CD4-positive, CD25-positive, alpha-beta regulatory T cell (primary cell): ENCODE results near the gene NKRF. TPM values are rescaled to one million over a fixed set of nuclear protein-coding genes. Genes with fewer than 3 reads are reported as not detected.
A peak's percentile ranks its signal among the peaks of the same experiment; 100 is the strongest.

Source experiments
- ATAC-seq, 2 donors: fragments of 150-1000 bp; cut with Tn5 transposase; one replicate each; pipeline ENCODE4 v1.10.0; 2021; ENCODE audit warnings: low read depth in 2 of 2, moderate number of reproducible peaks in 2 of 2, moderate library complexity in 1 of 2
- DNase-seq, 3 donors: peaks; one replicate each; pipeline versions ENCODE4 v3.0.0 to v3.0.0-alpha.2; 2012 to 2022; ENCODE audit warnings: mixed read lengths in 1 of 3
- H3K27ac ChIP-seq: one replicate; pipeline ENCODE4 v1.7.0; 2013; ENCODE audit warnings: mild to moderate bottlenecking, low read length; ENCODE audit not compliant: insufficient read depth, poor library complexity, severe bottlenecking
- H3K27me3 ChIP-seq: one replicate; pipeline ENCODE4 v1.7.0; 2013; ENCODE audit warnings: low read length; ENCODE audit not compliant: control insufficient read depth, insufficient read depth
- H3K36me3 ChIP-seq: one replicate; pipeline ENCODE4 v1.7.0; 2013; ENCODE audit warnings: mild to moderate bottlenecking, low read length, moderate library complexity; ENCODE audit not compliant: control insufficient read depth, insufficient read depth
- H3K4me1 ChIP-seq: 2 replicates; pipeline ENCODE4 v1.7.0; 2013; ENCODE audit warnings: mild to moderate bottlenecking, low read length; ENCODE audit not compliant: insufficient read depth, control insufficient read depth, poor library complexity, severe bottlenecking
- H3K4me3 ChIP-seq: one replicate; pipeline ENCODE4 v1.7.0; 2013; ENCODE audit warnings: low read depth, mild to moderate bottlenecking, low read length, moderate library complexity
- H3K9me3 ChIP-seq, 2 experiments: 1 replicate in 1 of 2; 2 replicates in 1 of 2; pipeline ENCODE4 v1.7.0; 2013; ENCODE audit warnings: low read length in 2 of 2, mild to moderate bottlenecking in 1 of 2, moderate library complexity in 1 of 2; ENCODE audit not compliant: control insufficient read depth in 2 of 2
- H3K27ac Mint-ChIP-seq, 3 donors: one replicate each; pipeline ENCODE4 v1.8.0; 2020 to 2022; ENCODE audit warnings: mild to moderate bottlenecking in 3 of 3, mixed read lengths in 3 of 3, moderate library complexity in 2 of 3
- H3K27me3 Mint-ChIP-seq: one replicate; pipeline ENCODE4 v1.8.0; 2022; ENCODE audit warnings: mild to moderate bottlenecking, mixed read lengths
- H3K36me3 Mint-ChIP-seq: one replicate; pipeline ENCODE4 v1.8.0; 2020; ENCODE audit warnings: mixed read lengths
- H3K4me1 Mint-ChIP-seq, 4 donors: one replicate each; pipeline ENCODE4 v1.8.0; 2020 to 2022; ENCODE audit warnings: mixed read lengths in 4 of 4, mild to moderate bottlenecking in 1 of 4
- H3K4me3 Mint-ChIP-seq, 4 donors: one replicate each; pipeline ENCODE4 v1.8.0; 2020 to 2022; ENCODE audit warnings: mild to moderate bottlenecking in 4 of 4, mixed read lengths in 4 of 4, moderate library complexity in 3 of 4
- H3K9me3 Mint-ChIP-seq, 7 donors: one replicate each; pipeline ENCODE4 v1.8.0; 2020 to 2022; ENCODE audit warnings: mixed read lengths in 7 of 7, mild to moderate bottlenecking in 3 of 7, moderate library complexity in 2 of 7
- polyA plus RNA-seq, 4 donors: library from polyadenylated mRNA; unstranded; fragments of 300-500 nt; fragmentation: Illumina TruSeq; gene quantifications; one replicate each; pipeline ENCODE4 v1.2.3, GENCODE V29; 2021
- total RNA-seq: library from RNA; stranded (reverse); gene quantifications from one replicate; pipeline ENCODE4 v1.2.3, GENCODE V29; 2022

The NKRF gene
- total and polyA plus RNA-seq, 5 donors from 2014 or later = 3.4 to 14.1 (median 6.7) TPM

DNA sequence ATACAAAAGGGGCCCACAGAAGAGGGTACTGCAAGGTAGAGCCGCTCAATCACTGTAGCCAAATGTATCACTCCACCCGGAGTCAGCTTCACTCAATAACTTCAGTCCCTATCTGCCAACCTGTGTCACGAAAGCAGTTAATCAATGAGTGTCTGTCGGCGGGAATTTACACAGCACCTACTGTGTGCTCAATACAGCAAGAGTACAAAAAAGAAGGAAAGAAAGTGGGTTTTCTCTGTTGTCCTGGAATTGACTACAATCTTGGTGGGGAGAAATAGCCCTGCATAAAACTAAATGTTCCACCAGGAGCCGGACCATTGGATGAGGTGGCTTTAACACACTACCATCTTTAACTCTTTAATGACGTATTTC, 780 bp upstream of the NKRF start:
- DNase-seq = no peak
- Histone ChIP-seq H3K4me1 (peaks cover 14% of the 10 kb centered on the region), H3K27me3 (no peaks in the 10 kb centered on the region), H3K4me3 (peak overlapping the region; percentile 80), H3K9me3 (no peaks in the 10 kb centered on the region), H3K36me3 (no peaks in the 10 kb centered on the region), H3K27ac (peak overlapping the region; percentile 90)
- ATAC-seq = no peak
- peak overlapping the region; percentile 90 to 98 (median 96) for H3K4me3 Mint-ChIP-seq
- peak overlapping the region; percentile 83 to 98 (median 97) for H3K27ac Mint-ChIP-seq
- peaks cover 4% of the 10 kb centered on the region for H3K27me3 Mint-ChIP-seq
- peaks cover 0 to 2% (median 0%) of the 10 kb centered on the region in 7 donors for H3K9me3 Mint-ChIP-seq
- H3K36me3 Mint-ChIP-seq = peaks cover 4% of the 10 kb centered on the region
- peaks cover 12 to 39% (median 27%) of the 10 kb centered on the region in 4 donors for H3K4me1 Mint-ChIP-seq

- peak overlapping the region; percentile 90 for H3K27ac ChIP-seq
- peaks cover 15 to 43% (median 31%) of the 10 kb centered on the region in 4 donors for H3K4me1 Mint-ChIP-seq
Measured at GRCh38 chrX:119605464-119606279, 552 bp downstream of the NKRF start.

GRCh38 chrX:119604766-119605463, 1.3 kb downstream of the NKRF start:
- peak overlapping the region; percentile 90 to 97 (median 94) for H3K4me3 Mint-ChIP-seq
- Histone ChIP-seq H3K4me3 (peak overlapping the region; percentile 82), H3K4me1 (peaks cover 14% of the 10 kb centered on the region), H3K36me3 (no peaks in the 10 kb centered on the region), H3K27ac (peak overlapping the region; percentile 90), H3K9me3 (no peaks in the 10 kb centered on the region), H3K27me3 (no peaks in the 10 kb centered on the region)
- peak in 1 of 3 donors; percentile 29 for DNase-seq
- H3K36me3 Mint-ChIP-seq = peaks cover 8% of the 10 kb centered on the region
- H3K27me3 Mint-ChIP-seq = peaks cover under 1% of the 10 kb centered on the region
- peak overlapping the region; percentile 96 to 97 (median 97) for H3K27ac Mint-ChIP-seq
- H3K4me1 Mint-ChIP-seq = peaks cover 15 to 36% (median 25%) of the 10 kb centered on the region in 4 donors
- peaks cover 0 to 2% (median 0%) of the 10 kb centered on the region in 7 donors for H3K9me3 Mint-ChIP-seq
- ATAC-seq = no peak

More at GRCh38 chrX:119605464-119606279, 552 bp downstream of the NKRF start:
- Histone ChIP-seq H3K9me3 (no peaks in the 10 kb centered on the region), H3K36me3 (no peaks in the 10 kb centered on the region), H3K4me3 (peak overlapping the region; percentile 82), H3K27me3 (no peaks in the 10 kb centered on the region), H3K4me1 (peaks cover 14% of the 10 kb centered on the region)
- peak; percentile 46 to 48 (median 46) for DNase-seq
- Mint-ChIP-seq H3K27me3 (peaks cover 4% of the 10 kb centered on the region), H3K9me3 (peaks cover 0 to 2% (median 0%) of the 10 kb centered on the region in 7 donors), H3K27ac (peak overlapping the region; percentile 83 to 98 (median 97)), H3K4me3 (peak overlapping the region; percentile 90 to 98 (median 96)), H3K36me3 (peaks cover 8% of the 10 kb centered on the region)
- ATAC-seq = peak; percentile 59 to 68

- Mint-ChIP-seq H3K27me3 (no peaks in the 10 kb centered on the region), H3K27ac (peak overlapping the region in 1 of 3 donors; percentile 41), H3K9me3 (peaks cover 0 to 2% (median 0%) of the 10 kb centered on the region in 7 donors), H3K4me3 (peak overlapping the region in 1 of 4 donors; percentile 2), H3K4me1 (peaks cover 14 to 47% (median 31%) of the 10 kb centered on the region in 4 donors), H3K36me3 (peaks cover 15% of the 10 kb centered on the region)
- Histone ChIP-seq H3K27ac (no peak overlapping the region), H3K9me3 (no peaks in the 10 kb centered on the region), H3K4me3 (no peak overlapping the region), H3K27me3 (no peaks in the 10 kb centered on the region), H3K36me3 (no peaks in the 10 kb centered on the region), H3K4me1 (peaks cover 14% of the 10 kb centered on the region)
- no peak for ATAC-seq
- no peak for DNase-seq
Measured at GRCh38 chrX:119602701-119603255, 3.4 kb downstream of the NKRF start.

GRCh38 chrX:119589810-119590209, 16.4 kb downstream of the NKRF start:
- ATAC-seq (no peak), DNase-seq (no peak)
- Mint-ChIP-seq H3K4me1 (peaks cover 0 to 3% (median 1%) of the 10 kb centered on the region in 4 donors), H3K27ac (no peak overlapping the region), H3K36me3 (peaks cover 46% of the 10 kb centered on the region), H3K27me3 (no peaks in the 10 kb centered on the region), H3K4me3 (no peak overlapping the region), H3K9me3 (no peaks in the 10 kb centered on the region)
- Histone ChIP-seq H3K4me3 (no peak overlapping the region), H3K27me3 (no peaks in the 10 kb centered on the region), H3K36me3 (peaks cover 47% of the 10 kb centered on the region), H3K27ac (no peak overlapping the region), H3K4me1 (no peaks in the 10 kb centered on the region), H3K9me3 (no peaks in the 10 kb centered on the region)

GRCh38 chrX:119583431-119584059, 22.7 kb downstream of the NKRF start:
- no peaks in the 10 kb centered on the region for H3K27me3 Mint-ChIP-seq
- H3K27ac ChIP-seq = no peak overlapping the region
- no peaks in the 10 kb centered on the region for H3K4me1 ChIP-seq
- H3K36me3 ChIP-seq = peaks cover 4% of the 10 kb centered on the region
- peak overlapping the region in 1 of 4 donors; percentile 32 for H3K4me3 Mint-ChIP-seq
- ATAC-seq = no peak
- H3K4me3 ChIP-seq = no peak overlapping the region
- peak overlapping the region in 1 of 3 donors; percentile 70 for H3K27ac Mint-ChIP-seq
- DNase-seq = no peak
- no peaks in the 10 kb centered on the region for H3K9me3 ChIP-seq
- H3K4me1 Mint-ChIP-seq = peaks cover 4 to 20% (median 11%) of the 10 kb centered on the region in 4 donors
- peaks cover 14% of the 10 kb centered on the region for H3K36me3 Mint-ChIP-seq
- no peaks in the 10 kb centered on the region for H3K9me3 Mint-ChIP-seq
- no peaks in the 10 kb centered on the region for H3K27me3 ChIP-seq

GRCh38 chrX:119579414-119579813, 26.8 kb downstream of the NKRF start:
- H3K4me3 Mint-ChIP-seq = no peak overlapping the region
- no peak overlapping the region for H3K27ac Mint-ChIP-seq

More at GRCh38 chrX:119579414-119579813, 26.8 kb downstream of the NKRF start:
- DNase-seq (no peak), ATAC-seq (no peak)
- Mint-ChIP-seq H3K4me1 (peaks cover 10 to 26% (median 21%) of the 10 kb centered on the region in 4 donors), H3K9me3 (no peaks in the 10 kb centered on the region), H3K27me3 (no peaks in the 10 kb centered on the region), H3K36me3 (peaks cover 4% of the 10 kb centered on the region)
- H3K4me1 ChIP-seq = peaks cover 13% of the 10 kb centered on the region
- no peak overlapping the region for H3K27ac ChIP-seq
- H3K27me3 ChIP-seq = no peaks in the 10 kb centered on the region
- no peaks in the 10 kb centered on the region for H3K36me3 ChIP-seq
- H3K9me3 ChIP-seq = no peaks in the 10 kb centered on the region
- no peak overlapping the region for H3K4me3 ChIP-seq
